ENCODE results near the gene PRAC1.
"Not testable (repeated sequence)": the region's sequence is repeated elsewhere in the genome, so short reads cannot be mapped to it uniquely, and the experiment has no call there.

PRAC1 gene

DNA sequence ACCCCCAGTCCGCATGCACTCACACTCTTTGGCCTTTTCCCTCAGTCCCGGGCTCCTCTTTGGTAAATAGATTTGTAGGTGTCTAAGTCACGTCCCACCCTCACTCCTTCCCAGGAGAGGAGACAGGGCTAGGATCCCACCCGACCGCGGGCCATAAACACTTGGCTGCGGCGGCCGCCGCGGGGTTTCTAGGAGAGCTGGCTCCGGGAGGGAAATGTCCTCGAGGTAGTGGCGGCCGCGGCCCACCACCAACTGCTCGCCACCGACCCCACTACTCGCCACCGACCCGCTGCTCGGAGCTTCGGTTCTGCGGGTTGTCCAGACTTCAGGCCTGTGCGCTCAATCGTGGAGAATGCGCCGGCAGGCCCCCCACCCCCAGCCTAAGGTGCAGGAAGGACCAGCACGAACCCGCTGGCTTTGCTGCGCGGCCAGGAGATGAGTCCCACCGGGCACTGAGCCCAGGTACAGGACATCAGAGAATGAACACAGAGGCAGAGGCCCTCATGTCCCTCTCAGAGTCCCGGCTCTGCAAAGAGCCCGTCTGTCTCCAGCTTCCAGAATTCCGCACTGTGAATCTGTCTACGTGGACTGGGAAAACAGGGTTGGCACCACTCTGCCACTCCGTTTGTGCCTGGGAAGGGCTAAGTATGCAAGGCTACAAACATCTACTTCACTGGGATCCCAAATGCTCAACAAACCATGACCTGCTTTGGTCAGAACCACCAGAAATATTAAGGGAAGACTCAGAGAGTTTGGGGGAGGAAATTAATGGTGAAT lies 3.2 kb upstream of the PRAC1 start:
- no peak for DNase-seq

DNA sequence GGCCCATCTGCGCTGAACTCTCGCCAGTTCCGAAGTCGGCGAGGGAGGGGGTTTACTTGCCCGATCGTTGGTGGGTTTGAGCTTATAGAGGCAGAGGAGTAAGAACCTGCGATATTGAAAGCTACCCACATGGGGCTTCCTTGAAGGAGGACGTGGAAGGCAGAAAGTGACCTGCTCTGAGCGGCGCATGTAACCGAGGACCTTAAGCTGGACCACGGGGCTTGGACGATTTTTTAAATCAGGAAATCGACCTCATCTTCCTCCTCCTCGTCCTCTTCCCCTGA lies 2.6 kb upstream of the PRAC1 start:
- no peak for DNase-seq

DNA sequence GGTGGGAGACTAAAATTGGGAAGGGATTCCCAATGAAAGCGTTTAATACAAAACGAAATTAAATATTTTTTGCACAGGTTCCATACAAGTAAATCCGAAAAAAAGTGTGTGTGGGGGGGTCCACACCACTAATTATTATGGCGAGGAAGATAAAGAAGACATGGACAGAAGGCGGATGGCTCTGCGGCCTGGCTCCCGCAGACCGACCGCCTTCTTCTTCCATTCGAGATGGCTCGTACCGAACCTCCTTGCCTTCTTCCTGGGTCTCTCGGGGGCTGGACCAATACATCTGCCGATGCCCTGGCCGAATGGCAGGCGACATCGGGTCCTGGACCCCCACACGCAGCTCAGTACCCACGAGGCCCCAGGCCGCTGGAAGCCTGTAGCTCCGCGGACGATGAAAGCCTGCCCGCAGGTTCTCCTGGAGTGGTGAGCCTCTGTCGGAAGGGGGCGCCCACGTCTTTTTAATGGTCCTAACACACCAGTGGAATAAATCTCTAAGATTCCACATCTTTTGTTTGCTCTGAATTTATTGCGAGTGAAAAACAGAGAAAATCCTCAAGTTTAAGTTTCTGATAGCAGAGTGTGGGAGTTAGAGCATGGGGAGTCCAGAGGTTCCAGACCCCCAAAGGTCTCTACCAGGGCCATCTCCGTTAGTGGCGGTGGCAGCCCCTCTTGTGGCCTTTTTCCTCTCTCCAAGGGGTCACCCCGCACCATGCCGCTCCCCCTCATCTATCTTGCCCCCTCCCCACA lies 2.1 kb upstream of the PRAC1 start:
- peak; percentile 87 for DNase-seq

DNA sequence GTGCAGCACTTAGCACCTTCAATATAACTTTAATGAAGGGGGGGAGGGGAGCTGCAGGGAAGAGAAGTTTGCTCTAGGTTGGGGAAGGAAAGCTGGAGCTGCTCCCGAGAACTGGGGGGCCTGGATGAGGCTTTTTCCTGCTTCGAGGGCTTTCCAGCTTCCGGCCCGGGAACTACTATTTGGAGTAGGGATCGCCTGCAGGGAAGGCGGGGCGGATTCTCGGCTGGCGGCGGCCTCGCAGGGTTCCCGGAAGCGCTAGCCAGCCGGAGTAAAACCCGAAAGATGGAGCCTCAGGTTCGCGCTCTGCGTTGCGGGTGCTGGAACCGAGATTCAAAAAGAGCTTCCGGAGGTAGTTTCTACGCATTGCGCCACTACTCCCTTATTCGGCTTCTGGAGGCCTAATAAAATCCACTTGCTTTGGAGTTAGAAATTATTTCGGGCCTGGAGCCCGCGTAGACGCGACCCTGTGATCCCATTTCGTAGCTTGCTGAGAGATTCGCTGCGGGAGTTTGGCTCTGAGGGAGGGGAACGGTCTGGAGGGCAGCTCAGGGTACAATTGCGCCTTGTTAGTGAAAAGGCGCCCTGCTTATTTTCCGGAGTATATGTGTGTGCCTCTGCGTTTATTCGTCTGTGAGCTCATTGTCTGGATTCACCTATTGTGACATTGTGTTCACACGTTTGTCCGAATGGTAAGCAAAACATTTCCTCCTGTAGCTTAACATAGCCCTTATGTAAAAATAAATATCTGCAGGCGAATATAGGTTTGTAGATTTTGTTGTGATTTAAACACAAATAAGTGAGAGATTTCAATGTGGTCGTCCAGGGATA lies 1.3 kb upstream of the PRAC1 start:
- no peak for DNase-seq

DNA sequence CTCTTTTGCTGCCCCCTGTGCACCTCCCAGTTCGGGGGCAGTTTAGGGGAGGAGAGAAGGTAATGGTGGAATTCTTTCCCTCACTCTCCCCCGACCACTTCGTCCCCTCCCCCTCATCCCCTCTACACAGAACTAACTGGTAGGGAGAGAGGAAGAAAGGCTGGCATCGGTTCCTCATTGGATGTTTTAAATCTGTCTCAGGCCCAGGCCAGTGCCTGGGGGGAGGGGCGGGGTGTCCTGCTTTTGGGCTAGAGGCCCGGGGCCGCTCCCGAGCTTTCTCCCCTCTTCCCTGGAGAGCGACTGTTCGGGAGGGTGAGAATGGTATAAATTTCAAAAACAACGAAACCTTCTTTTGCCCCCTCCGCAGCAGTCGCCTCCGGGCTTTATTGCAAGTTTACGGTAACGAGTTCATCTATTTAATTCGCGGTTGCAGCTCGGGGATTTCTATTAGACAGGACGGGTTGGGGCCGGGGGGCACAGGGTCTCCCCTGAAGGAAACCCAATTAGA lies 651 bp upstream of the PRAC1 start, which contains the start of gene PRAC2:
Gene PRAC2 (plus strand): TSS at position 271 of the 508 bp plus-strand sequence. CDS start 1,226 bp downstream, outside the sequence.
- DNase-seq = no peak

DNA sequence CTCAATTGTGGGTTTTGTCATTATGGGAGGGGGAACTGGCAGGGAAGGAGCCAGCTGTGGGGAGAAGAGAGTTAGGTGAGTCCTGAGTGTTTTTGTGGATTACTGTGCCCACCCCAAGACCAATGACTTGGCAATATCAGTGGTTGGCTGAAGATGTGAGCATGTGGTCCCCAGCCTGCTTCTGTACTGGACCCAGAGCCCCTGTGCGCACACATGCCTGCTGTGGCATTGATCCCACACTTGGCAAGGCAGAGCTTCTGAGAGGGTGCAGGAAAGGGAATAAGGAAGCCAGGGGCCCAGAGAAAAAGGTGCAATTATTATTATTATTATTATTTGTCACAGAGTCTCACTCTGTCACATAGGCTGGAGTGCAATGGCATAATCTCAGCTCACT lies 1.3 kb downstream of the PRAC1 start:
- DNase-seq = no peak

DNA sequence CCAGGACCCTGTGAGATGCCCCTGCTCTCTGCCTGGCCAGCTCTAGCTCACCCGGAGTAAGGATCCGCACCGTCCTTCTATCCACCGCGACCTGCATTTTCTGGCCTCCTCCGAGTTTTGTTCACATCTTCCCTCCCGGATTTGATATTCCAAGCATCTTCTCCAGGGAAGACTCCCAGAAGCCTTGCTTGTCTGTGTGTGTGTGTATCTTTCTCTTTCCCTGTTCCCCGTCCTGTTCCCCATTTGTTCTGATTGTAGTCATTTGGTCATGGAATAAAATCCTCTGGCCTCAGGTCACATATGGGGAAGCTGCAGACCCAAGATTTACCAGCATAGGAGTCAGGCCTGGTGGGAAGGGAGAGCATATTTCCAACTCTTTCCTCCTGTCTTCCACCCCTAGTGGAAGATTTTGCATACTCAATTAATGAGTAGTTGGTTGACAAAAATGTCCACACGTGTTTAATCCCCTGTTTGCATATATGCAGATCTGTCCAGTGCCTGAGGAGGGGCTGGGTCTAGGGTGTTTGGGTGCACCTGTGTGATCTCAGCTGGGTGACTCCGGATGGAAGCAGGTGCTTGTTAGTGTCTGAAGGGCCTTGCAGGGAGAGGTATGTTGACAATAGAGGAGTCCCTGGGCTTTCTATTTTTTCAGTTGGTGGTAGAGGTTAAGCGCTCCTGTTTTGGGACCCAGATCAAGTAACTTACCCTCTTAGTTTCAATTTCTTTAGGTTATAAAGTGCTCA lies 1.9 kb downstream of the PRAC1 start:
- DNase-seq = no peak

DNA sequence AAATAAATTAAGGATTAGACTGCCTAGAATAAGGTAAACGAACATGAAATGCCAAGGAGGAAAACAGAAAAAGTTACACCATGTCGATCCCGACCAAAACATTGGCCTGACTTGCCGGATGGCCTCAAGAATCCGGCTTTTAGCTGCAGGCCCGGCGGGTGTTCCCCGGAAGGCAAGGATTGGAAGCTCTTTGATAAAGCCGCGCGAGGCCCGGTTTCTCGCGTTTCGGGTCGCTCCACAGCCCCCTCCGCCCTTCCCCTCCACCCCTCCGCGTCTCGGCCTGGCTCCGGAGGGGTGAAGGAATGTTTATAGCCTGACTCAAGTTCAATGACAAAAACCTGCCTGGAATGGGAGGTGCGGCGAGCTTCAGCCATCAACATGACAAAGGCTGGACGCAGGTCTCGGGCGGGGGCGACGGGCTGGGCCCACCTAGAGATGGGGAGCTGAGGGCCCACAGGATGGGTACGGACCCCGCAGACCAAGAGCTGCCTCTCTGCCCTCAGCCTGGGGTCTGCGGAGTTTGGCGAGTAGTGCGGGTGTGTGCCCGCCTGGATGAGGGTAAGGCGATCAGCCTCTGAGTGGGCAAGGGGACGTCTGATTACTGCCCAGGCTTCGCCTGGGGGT lies 2.6 kb downstream of the PRAC1 start:
- no peak for DNase-seq

DNA sequence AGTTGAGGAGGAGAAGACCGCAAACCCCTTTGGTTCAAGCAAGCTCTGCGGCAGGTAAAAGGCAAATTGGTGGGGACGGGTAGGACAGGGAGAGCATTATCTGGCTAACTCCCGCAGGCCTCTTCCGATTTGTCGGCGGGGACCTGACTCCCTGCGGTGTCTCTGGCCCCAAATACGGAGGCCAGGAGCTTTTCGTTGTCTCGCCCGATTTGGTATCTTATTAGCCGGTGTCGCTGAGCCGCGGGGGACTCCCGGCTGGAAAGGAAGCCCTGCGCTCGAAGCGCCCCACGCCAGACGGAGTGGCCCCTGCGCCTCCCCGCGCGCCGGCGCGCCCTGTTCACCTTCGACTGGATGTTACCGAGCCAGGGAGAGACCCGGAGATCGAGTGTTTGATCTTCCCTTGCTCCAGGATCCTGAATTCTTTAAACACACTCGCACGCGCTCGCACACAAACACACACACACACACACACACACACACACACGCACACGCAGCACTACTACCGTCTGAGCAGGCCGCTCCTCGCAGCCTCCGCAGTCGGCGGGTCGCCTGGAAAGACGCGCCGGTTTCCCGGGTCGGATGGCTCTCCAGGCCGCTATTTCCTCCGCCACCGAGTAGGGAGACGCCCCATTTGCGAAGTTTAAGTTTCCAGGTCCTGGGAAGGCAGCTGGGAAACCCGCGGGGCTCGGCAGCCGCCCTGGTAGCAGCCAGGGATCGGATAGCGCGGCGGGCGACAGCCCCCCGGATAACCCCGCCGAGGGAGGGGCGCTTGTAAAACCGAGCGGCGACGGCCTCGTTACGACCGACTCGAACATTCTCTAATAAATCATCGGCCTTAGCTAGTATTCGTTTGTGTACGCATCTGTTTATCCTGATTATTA lies 3.3 kb downstream of the PRAC1 start:
- DNase-seq = peak; percentile 64

DNA sequence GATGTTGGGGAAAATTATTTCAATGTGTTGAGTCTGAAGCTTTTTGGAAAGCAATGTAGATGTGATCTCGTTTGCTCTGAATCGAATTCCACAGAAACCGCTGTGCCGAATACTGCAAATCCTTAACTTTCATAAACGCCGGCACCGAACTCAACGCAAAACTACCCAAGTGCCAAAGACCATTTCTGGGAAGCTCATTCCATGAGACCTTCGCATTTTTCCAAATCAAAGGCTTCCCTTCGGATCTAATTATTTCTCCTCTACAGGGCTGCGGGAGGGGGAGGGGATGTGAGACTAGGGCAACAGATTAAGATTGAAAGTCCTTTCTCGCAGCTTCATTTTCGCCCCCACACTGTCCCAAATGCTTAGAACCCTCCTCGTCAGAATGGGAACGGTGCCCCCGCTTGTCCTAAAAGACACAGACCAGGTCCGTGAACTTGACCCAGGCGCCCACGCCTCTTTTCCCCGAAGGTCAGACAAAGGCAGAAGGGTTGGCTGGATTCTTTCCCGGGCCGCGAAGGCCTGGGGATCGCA lies 4.0 kb downstream of the PRAC1 start:
- DNase-seq = no peak

DNA sequence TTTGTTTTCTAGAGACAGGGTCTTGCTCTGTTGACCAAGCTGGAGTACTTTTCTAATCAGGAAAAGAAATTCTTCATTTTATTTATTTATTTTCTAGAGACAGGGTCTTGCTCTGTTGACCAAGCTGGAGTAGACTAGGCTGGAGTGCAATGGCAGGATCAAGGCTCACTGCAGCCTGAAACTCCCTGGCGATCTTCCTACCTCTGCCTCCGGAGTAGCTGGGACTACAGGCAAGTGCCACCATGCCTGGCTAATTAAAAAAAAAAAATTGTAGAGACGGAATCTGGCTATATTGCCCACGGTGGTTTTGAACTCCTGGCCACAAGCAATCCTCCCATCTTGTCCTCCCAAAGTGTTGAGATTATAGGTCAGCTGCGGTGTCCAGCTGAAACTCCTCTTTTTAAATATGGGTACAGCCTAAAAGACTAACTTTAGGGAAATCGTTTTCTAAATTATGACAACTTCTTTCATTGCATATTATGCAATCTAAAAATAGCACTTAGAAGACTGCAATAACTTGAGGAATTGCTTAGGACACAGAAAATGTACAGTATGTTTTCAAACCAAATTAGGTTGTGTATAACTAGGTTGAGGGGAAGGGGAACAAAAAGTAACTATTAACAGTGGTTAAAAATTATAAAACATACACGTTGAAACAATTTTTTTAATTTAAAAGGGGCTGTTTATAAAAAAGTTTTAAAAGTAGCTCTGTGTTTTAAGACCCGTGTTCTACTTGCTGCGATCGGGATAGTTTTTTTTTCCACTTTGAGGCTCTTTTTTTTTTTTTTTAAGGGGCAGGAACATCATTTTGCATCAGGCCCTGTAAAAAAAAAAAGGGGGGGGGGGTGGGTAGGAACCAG lies 4.7 kb downstream of the PRAC1 start:
- no peak for DNase-seq

DNA sequence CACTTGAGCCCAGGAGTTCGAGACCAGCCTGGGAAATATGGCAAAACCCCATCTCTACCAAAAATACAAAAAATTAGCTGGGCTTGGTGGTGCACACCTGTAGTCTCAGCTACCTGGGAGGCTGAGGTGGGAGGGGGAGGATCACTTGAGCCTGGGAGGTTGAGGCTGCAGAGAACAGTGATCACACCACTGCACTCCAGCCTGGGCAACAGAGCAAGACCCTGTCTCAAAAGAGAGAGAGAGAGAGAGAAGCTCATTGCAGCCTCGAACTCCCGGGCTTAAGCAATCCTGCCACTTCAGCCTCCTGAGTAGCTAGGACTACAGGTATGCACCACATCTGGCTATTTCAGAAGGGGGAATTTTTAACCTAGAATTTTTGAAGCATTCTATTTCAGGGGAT lies 5.8 kb downstream of the PRAC1 start:
- not testable (repeated sequence) for DNase-seq

DNA sequence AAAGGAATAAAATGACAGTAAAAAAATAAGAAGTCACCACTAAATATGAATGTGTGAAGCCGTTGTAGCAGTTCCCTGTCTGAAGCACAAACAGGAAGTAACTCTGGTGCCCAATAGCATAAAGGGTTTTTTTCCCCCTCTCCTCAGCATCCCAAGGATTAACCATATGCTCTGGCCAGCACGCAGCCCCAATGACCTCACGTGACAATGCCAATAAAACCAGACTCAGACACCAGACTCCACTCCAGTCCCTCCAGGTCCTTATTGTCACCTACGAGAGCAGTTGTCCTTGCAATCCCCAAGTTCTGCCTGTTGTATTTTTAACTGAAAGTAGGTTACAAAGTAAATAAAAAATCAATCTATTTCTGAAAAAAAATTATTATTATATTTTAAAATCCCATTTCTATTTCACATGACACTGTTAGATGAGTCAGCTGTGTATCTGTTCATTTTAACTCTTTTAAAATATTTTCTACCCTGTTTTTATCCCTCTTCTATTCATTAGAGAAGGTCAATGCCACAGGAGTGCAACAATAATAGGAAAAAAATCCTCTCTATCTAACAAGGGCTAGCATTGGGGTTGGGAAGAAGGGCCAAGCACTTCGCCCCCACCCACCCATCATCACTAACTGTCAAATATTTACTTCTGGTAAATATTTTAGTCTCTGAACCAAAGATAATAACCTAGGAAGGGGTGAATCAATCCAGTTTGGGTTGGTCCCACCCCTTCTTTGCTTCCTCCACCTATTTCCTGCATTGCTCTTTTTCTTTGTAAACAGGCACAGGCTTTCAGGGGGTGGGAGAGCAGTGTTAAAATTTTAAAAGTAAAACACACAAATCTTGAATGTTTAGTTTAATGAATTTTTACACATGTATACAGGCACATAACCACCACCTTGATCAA lies 6.6 kb downstream of the PRAC1 start:
- no peak for DNase-seq

DNA sequence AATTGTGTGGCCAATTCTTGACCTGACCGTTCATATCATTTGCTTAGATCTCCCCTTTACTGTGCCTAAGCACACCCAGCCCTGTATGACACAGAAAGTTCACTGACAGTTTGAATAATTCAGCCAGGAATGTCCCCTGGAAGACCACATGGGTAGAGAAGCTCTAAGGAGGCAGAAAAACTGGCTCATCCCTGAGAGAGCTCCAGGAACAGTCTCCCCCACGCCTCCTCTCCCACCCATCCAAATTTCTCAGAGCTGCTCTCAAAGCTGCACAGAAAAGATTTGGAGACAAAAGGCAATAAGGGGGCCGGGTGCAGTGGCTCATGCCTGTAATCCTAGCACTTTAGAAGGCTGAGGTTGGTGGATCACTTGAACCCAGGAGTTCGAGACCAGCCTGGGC lies 11.2 kb downstream of the PRAC1 start:
- no peak for DNase-seq

DNA sequence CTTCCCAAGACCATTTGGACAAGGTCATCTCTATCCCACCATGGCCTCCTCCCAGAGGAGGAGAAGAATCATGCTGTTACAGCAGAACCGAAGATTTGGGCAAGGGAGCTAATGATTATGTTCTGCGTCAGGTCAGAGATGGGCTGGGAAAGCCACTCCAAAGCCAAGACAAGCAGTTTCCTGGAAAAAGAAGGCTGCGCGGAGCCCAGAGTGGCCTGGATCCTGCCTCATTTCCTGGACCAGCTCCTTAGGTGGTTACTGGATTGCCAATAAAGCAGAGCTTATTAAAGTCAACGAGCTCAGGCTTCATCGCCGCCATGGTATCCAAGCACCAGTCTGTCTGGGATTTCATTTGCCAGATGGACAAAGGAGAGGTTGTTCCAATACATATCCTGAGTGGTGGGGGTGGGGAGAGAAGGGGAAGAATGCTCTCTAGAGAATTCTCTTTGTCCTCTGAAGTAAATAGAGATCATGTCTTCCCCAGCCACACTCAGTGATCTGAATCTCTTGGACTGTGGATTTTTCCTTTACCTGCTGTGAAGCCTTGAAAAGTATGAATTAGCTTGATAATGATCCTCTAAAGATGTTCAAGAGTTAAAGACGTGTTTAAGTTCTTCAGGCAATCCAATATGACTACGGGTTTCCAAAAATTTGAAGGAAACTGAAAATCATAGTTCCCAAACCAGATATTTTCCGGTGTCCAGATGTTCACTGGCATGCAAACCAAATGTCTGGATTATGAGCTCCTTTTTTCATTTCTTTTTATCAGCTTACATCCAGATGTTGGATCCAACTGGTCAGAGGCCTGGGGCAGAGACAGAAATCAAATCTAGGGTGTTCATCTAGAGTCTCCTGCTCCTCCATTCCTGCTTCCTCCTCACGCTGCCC lies 17.7 kb downstream of the PRAC1 start:
- DNase-seq = no peak

DNA sequence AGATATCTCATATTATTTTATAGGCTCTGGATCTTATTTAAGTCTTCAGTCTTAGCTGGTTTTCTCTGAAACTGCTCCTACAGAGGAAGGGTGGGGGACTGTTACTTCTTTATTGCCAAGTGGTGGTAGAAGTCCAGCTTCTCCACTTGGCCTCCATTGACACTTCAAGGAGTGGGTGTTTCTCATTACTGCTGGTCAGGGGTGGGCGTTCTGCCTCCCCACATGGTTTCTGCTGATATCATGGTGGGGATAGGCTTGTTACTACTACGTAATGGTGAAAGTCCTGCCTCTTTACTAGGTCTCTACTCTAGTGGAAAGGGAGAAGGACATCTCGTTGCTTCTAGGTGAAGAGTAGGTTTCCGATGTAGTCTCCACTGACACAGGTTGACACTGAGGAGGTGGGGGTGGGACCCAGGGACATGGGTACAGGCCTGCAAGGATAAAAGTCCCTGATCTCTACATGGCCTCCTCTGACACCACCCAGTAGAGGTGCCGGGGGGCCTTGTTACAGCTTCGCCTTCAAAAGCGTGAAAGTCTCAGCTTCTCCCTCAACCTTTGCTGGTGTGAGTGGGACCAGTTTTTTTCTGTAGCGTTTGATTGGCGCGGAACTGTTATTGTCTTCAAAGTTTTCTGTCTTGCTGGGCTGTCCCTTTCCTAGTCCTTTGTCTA lies 20.3 kb downstream of the PRAC1 start:
- DNase-seq = no peak

DNA sequence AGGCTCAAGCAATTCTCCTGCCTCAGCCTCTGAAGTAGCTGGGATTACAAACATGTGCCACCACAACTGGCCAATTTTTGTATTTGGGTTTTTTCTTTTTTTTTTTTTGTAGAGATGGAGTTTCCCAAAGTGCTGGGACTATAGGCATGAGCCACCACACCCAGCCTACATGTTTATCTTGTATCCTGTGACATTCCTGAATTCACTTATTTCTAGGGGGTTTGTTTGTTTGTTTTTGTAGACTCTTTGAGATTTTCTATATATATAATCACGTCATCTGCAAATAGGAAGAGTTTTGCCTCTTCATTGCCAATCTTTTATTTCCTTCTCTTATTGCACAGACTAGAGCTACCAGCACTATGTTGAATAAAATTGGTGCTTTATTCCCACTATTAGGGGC lies 29.1 kb downstream of the PRAC1 start:
- DNase-seq = no peak
